ENCODE data around the gene NIPSNAP2. TPM values are rescaled to one million over a fixed set of nuclear protein-coding genes. Genes with fewer than 3 reads are reported as not detected.

Gene NIPSNAP2
- total RNA-seq, 1 experiment from 2014 or later = 38.5 TPM

GRCh38 chr7:55928006-55928767 lies 36.2 kb upstream of the NIPSNAP2 start:
- ChIA-PET CTCF (no interaction called here), POLR2A (interaction anchor here (0.6 kb wide), 1 partner anchor 124 kb away, joined by 3 read pairs; no protein-coding TSS in a partner anchor)
- Mint-ChIP-seq H3K9me3 (peaks cover 12% of the 10 kb centered on the region), H3K36me3 (peaks cover 22% of the 10 kb centered on the region), H3K4me3 (no peak overlapping the region), H3K27ac (no peak overlapping the region), H3K27me3 (ENCODE audit: low read depth) (no peaks in the 10 kb centered on the region), H3K4me1 (peaks cover 3% of the 10 kb centered on the region; the same call in 1 of the 2 replicates)
- TF ChIP-seq, protein P1, sequence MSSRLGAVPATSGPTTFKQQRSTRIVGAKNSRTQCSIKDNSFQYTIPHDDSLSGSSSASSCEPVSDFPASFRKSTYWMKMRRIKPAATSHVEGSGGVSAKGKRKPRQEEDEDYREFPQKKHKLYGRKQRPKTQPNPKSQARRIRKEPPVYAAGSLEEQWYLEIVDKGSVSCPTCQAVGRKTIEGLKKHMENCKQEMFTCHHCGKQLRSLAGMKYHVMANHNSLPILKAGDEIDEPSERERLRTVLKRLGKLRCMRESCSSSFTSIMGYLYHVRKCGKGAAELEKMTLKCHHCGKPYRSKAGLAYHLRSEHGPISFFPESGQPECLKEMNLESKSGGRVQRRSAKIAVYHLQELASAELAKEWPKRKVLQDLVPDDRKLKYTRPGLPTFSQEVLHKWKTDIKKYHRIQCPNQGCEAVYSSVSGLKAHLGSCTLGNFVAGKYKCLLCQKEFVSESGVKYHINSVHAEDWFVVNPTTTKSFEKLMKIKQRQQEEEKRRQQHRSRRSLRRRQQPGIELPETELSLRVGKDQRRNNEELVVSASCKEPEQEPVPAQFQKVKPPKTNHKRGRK (CRISPR knock-in tag; IDR thresholded peaks at IDR 0.05; ENCODE audit: borderline replicate concordance) = no peak
- TF ChIP-seq RELA (CRISPR knock-in tag; IDR thresholded peaks at IDR 0.05; ENCODE audit: borderline replicate concordance) = no peak
- TF ChIP-seq RORB (CRISPR knock-in tag; IDR thresholded peaks at IDR 0.05) = no peak
- TF ChIP-seq, protein P2, sequence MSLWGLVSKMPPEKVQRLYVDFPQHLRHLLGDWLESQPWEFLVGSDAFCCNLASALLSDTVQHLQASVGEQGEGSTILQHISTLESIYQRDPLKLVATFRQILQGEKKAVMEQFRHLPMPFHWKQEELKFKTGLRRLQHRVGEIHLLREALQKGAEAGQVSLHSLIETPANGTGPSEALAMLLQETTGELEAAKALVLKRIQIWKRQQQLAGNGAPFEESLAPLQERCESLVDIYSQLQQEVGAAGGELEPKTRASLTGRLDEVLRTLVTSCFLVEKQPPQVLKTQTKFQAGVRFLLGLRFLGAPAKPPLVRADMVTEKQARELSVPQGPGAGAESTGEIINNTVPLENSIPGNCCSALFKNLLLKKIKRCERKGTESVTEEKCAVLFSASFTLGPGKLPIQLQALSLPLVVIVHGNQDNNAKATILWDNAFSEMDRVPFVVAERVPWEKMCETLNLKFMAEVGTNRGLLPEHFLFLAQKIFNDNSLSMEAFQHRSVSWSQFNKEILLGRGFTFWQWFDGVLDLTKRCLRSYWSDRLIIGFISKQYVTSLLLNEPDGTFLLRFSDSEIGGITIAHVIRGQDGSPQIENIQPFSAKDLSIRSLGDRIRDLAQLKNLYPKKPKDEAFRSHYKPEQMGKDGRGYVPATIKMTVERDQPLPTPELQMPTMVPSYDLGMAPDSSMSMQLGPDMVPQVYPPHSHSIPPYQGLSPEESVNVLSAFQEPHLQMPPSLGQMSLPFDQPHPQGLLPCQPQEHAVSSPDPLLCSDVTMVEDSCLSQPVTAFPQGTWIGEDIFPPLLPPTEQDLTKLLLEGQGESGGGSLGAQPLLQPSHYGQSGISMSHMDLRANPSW (CRISPR knock-in tag; conservative IDR thresholded peaks at IDR 0.05; ENCODE audit: low read depth) = no peak
- TF ChIP-seq IRF1 (CRISPR knock-in tag; IDR thresholded peaks at IDR 0.05) = no peak
- TF ChIP-seq HMGXB4 (CRISPR knock-in tag; IDR thresholded peaks at IDR 0.05) = no peak
- TF ChIP-seq TEAD4 (CRISPR knock-in tag; IDR thresholded peaks at IDR 0.05) = no peak
- TF ChIP-seq, protein P3, sequence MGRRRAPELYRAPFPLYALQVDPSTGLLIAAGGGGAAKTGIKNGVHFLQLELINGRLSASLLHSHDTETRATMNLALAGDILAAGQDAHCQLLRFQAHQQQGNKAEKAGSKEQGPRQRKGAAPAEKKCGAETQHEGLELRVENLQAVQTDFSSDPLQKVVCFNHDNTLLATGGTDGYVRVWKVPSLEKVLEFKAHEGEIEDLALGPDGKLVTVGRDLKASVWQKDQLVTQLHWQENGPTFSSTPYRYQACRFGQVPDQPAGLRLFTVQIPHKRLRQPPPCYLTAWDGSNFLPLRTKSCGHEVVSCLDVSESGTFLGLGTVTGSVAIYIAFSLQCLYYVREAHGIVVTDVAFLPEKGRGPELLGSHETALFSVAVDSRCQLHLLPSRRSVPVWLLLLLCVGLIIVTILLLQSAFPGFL (CRISPR knock-in tag; IDR thresholded peaks at IDR 0.05; ENCODE audit: borderline replicate concordance) = no peak
- TF ChIP-seq, protein P4, sequence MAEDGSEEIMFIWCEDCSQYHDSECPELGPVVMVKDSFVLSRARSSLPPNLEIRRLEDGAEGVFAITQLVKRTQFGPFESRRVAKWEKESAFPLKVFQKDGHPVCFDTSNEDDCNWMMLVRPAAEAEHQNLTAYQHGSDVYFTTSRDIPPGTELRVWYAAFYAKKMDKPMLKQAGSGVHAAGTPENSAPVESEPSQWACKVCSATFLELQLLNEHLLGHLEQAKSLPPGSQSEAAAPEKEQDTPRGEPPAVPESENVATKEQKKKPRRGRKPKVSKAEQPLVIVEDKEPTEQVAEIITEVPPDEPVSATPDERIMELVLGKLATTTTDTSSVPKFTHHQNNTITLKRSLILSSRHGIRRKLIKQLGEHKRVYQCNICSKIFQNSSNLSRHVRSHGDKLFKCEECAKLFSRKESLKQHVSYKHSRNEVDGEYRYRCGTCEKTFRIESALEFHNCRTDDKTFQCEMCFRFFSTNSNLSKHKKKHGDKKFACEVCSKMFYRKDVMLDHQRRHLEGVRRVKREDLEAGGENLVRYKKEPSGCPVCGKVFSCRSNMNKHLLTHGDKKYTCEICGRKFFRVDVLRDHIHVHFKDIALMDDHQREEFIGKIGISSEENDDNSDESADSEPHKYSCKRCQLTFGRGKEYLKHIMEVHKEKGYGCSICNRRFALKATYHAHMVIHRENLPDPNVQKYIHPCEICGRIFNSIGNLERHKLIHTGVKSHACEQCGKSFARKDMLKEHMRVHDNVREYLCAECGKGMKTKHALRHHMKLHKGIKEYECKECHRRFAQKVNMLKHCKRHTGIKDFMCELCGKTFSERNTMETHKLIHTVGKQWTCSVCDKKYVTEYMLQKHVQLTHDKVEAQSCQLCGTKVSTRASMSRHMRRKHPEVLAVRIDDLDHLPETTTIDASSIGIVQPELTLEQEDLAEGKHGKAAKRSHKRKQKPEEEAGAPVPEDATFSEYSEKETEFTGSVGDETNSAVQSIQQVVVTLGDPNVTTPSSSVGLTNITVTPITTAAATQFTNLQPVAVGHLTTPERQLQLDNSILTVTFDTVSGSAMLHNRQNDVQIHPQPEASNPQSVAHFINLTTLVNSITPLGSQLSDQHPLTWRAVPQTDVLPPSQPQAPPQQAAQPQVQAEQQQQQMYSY (CRISPR knock-in tag; IDR thresholded peaks at IDR 0.05) = no peak
- no peak for TF ChIP-seq ZNF263 (CRISPR knock-in tag; IDR thresholded peaks at IDR 0.05; ENCODE audit: low read depth)
- TF ChIP-seq E2F1 (CRISPR knock-in tag; IDR thresholded peaks at IDR 0.05) = no peak
- no peak for TF ChIP-seq MYBL2 (CRISPR knock-in tag; IDR thresholded peaks at IDR 0.05)
- no peak for TF ChIP-seq ESRRA (CRISPR knock-in tag; IDR thresholded peaks at IDR 0.05; ENCODE audit: borderline replicate concordance)
- TF ChIP-seq TCF7 (CRISPR knock-in tag; IDR thresholded peaks at IDR 0.05; ENCODE audit: low read depth) = no peak
- no peak for TF ChIP-seq TP53 (CRISPR knock-in tag; IDR thresholded peaks at IDR 0.05)
- TF ChIP-seq FOXJ3 (CRISPR knock-in tag; IDR thresholded peaks at IDR 0.05; ENCODE audit: borderline replicate concordance) = no peak
- TF ChIP-seq SMAD4 (CRISPR knock-in tag; IDR thresholded peaks at IDR 0.05) = no peak
- TF ChIP-seq NR3C1 (CRISPR knock-in tag; conservative IDR thresholded peaks at IDR 0.05; ENCODE audit: low read depth) = no peak
- TF ChIP-seq, protein P5, sequence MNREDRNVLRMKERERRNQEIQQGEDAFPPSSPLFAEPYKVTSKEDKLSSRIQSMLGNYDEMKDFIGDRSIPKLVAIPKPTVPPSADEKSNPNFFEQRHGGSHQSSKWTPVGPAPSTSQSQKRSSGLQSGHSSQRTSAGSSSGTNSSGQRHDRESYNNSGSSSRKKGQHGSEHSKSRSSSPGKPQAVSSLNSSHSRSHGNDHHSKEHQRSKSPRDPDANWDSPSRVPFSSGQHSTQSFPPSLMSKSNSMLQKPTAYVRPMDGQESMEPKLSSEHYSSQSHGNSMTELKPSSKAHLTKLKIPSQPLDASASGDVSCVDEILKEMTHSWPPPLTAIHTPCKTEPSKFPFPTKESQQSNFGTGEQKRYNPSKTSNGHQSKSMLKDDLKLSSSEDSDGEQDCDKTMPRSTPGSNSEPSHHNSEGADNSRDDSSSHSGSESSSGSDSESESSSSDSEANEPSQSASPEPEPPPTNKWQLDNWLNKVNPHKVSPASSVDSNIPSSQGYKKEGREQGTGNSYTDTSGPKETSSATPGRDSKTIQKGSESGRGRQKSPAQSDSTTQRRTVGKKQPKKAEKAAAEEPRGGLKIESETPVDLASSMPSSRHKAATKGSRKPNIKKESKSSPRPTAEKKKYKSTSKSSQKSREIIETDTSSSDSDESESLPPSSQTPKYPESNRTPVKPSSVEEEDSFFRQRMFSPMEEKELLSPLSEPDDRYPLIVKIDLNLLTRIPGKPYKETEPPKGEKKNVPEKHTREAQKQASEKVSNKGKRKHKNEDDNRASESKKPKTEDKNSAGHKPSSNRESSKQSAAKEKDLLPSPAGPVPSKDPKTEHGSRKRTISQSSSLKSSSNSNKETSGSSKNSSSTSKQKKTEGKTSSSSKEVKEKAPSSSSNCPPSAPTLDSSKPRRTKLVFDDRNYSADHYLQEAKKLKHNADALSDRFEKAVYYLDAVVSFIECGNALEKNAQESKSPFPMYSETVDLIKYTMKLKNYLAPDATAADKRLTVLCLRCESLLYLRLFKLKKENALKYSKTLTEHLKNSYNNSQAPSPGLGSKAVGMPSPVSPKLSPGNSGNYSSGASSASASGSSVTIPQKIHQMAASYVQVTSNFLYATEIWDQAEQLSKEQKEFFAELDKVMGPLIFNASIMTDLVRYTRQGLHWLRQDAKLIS (CRISPR knock-in tag; IDR thresholded peaks at IDR 0.05; ENCODE audit: borderline replicate concordance) = no peak
- no peak for ATAC-seq
- DNase-seq (ENCODE audit: low spot score) = no peak
